Muscle of back (tissue), 13 donors: ENCODE measurements around the gene RPL38. TPM values are rescaled to one million over a fixed set of nuclear protein-coding genes. Genes with fewer than 3 reads are reported as not detected.

Experiments used
- DNase-seq, 3 donors: peaks; one replicate each; pipeline versions ENCODE4 v3.0.0 to v3.0.0-alpha.2; 2013
- long read RNA-seq, 9 donors: transcript quantifications; one replicate each; lab custom pipeline, GENCODE V29; 2026
- polyA plus RNA-seq, 10 donors: library from polyadenylated mRNA; unstranded; fragments of 120-200 nt; gene quantifications; one replicate each; pipeline ENCODE4 v1.2.1, GENCODE V29; 2013; ENCODE audit not compliant: insufficient read length in 10 of 10

RPL38 gene
- polyA plus RNA-seq: 1,000 to 10,000 TPM; 1,488 to 1,957 (median 1,685) TPM
- long read RNA-seq, donor 1, transcript RPL38-206 (4 exons, 532 nt): minor isoform, 71 of 2,442 reads
- long read RNA-seq, donor 1, transcript RPL38-207 (4 exons, 429 nt): minor isoform, 125 of 2,442 reads
- long read RNA-seq, donor 1, transcript RPL38-201 (5 exons, 1,170 nt): major isoform, 1,639 of 2,442 reads
- long read RNA-seq, donor 1, transcript RPL38-202 (5 exons, 431 nt): minor isoform, 234 of 2,442 reads
- long read RNA-seq, donor 1, partial matches to known transcripts: 204 of 2,442 reads
- long read RNA-seq, donor 1, other reads (novel, unspliced or antisense): 156 of 2,442 reads
- long read RNA-seq, donor 2, transcript RPL38-201 (5 exons, 1,170 nt): major isoform, 1,352 of 1,999 reads
- long read RNA-seq, donor 2, transcript RPL38-206 (4 exons, 532 nt): minor isoform, 66 of 1,999 reads
- long read RNA-seq, donor 2, transcript RPL38-207 (4 exons, 429 nt): minor isoform, 73 of 1,999 reads
- long read RNA-seq, donor 2, transcript RPL38-202 (5 exons, 431 nt): minor isoform, 206 of 1,999 reads
- long read RNA-seq, donor 2, partial matches to known transcripts: 170 of 1,999 reads
- long read RNA-seq, donor 2, other reads (novel, unspliced or antisense): 106 of 1,999 reads
- long read RNA-seq, donor 3, partial matches to known transcripts: 0 of 6 reads
- long read RNA-seq, donor 3, other reads (novel, unspliced or antisense): 0 of 6 reads
- long read RNA-seq, donor 4, transcript RPL38-207 (4 exons, 429 nt): minor isoform, 55 of 1,291 reads
- long read RNA-seq, donor 4, transcript RPL38-201 (5 exons, 1,170 nt): major isoform, 856 of 1,291 reads
- long read RNA-seq, donor 4, transcript RPL38-202 (5 exons, 431 nt): minor isoform, 114 of 1,291 reads
- long read RNA-seq, donor 4, transcript RPL38-206 (4 exons, 532 nt): minor isoform, 72 of 1,291 reads
- long read RNA-seq, donor 4, partial matches to known transcripts: 134 of 1,291 reads
- long read RNA-seq, donor 4, other reads (novel, unspliced or antisense): 51 of 1,291 reads
- long read RNA-seq, donor 5, transcript RPL38-207 (4 exons, 429 nt): minor isoform, 203 of 3,090 reads
- long read RNA-seq, donor 5, transcript RPL38-202 (5 exons, 431 nt): minor isoform, 377 of 3,090 reads
- long read RNA-seq, donor 5, transcript RPL38-206 (4 exons, 532 nt): minor isoform, 104 of 3,090 reads
- long read RNA-seq, donor 5, transcript RPL38-201 (5 exons, 1,170 nt): major isoform, 1,957 of 3,090 reads
- long read RNA-seq, donor 5, partial matches to known transcripts: 220 of 3,090 reads
- long read RNA-seq, donor 5, other reads (novel, unspliced or antisense): 201 of 3,090 reads
- long read RNA-seq, donor 6, transcript RPL38-206 (4 exons, 532 nt): minor isoform, 88 of 2,249 reads
- long read RNA-seq, donor 6, transcript RPL38-207 (4 exons, 429 nt): minor isoform, 107 of 2,249 reads
- long read RNA-seq, donor 6, transcript RPL38-201 (5 exons, 1,170 nt): major isoform, 1,437 of 2,249 reads
- long read RNA-seq, donor 6, transcript RPL38-202 (5 exons, 431 nt): minor isoform, 227 of 2,249 reads
- long read RNA-seq, donor 6, partial matches to known transcripts: 237 of 2,249 reads
- long read RNA-seq, donor 6, other reads (novel, unspliced or antisense): 129 of 2,249 reads
- long read RNA-seq, donor 7, transcript RPL38-202 (5 exons, 431 nt): minor isoform, 115 of 1,052 reads
- long read RNA-seq, donor 7, transcript RPL38-207 (4 exons, 429 nt): minor isoform, 47 of 1,052 reads
- long read RNA-seq, donor 7, transcript RPL38-206 (4 exons, 532 nt): minor isoform, 41 of 1,052 reads
- long read RNA-seq, donor 7, transcript RPL38-201 (5 exons, 1,170 nt): major isoform, 728 of 1,052 reads
- long read RNA-seq, donor 7, partial matches to known transcripts: 93 of 1,052 reads
- long read RNA-seq, donor 7, other reads (novel, unspliced or antisense): 27 of 1,052 reads
- long read RNA-seq, donor 8, transcript RPL38-202 (5 exons, 431 nt): minor isoform, 148 of 1,888 reads
- long read RNA-seq, donor 8, transcript RPL38-201 (5 exons, 1,170 nt): major isoform, 1,217 of 1,888 reads
- long read RNA-seq, donor 8, transcript RPL38-207 (4 exons, 429 nt): minor isoform, 109 of 1,888 reads
- long read RNA-seq, donor 8, transcript RPL38-206 (4 exons, 532 nt): minor isoform, 74 of 1,888 reads
- long read RNA-seq, donor 8, partial matches to known transcripts: 214 of 1,888 reads
- long read RNA-seq, donor 8, other reads (novel, unspliced or antisense): 115 of 1,888 reads
- long read RNA-seq, donor 9, transcript RPL38-206 (4 exons, 532 nt): minor isoform, 16 of 286 reads
- long read RNA-seq, donor 9, transcript RPL38-201 (5 exons, 1,170 nt): major isoform, 181 of 286 reads
- long read RNA-seq, donor 9, transcript RPL38-207 (4 exons, 429 nt): minor isoform, 19 of 286 reads
- long read RNA-seq, donor 9, transcript RPL38-202 (5 exons, 431 nt): minor isoform, 32 of 286 reads
- long read RNA-seq, donor 9, partial matches to known transcripts: 23 of 286 reads
- long read RNA-seq, donor 9, other reads (novel, unspliced or antisense): 13 of 286 reads

- DNase-seq: peak; percentile 97 to 98 (median 97)
These were observed at the start of gene RPL38 for GRCh38 chr17:74203439-74204240. Gene RPL38, plus strand, starts transcription at chr17:74203678. Its CDS starts 278 bp downstream, at chr17:74203956.

GRCh38 chr17:74153821-74154430, 49.6 kb upstream of the RPL38 start:
- no peak for DNase-seq

- no peak for DNase-seq
These were observed 46.6 kb upstream of the RPL38 start for GRCh38 chr17:74156878-74157277.

- no peak for DNase-seq
These were observed 46.1 kb upstream of the RPL38 start for GRCh38 chr17:74157366-74157765.

GRCh38 chr17:74158761-74159160, 44.7 kb upstream of the RPL38 start:
- no peak for DNase-seq

GRCh38 chr17:74159226-74159840, 44.1 kb upstream of the RPL38 start:
- no peak for DNase-seq

GRCh38 chr17:74160656-74161502, 42.6 kb upstream of the RPL38 start:
- DNase-seq: no peak

- DNase-seq: no peak
These were observed 42.0 kb upstream of the RPL38 start for GRCh38 chr17:74161503-74161875.

- DNase-seq: peak in 1 of 3 donors; percentile 14
These were observed 40.1 kb upstream of the RPL38 start for GRCh38 chr17:74163271-74163821.

GRCh38 chr17:74163836-74164235, 39.6 kb upstream of the RPL38 start:
- no peak for DNase-seq

- no peak for DNase-seq
These were observed 38.9 kb upstream of the RPL38 start for GRCh38 chr17:74164446-74165045.

GRCh38 chr17:74165797-74166365, 37.6 kb upstream of the RPL38 start:
- no peak for DNase-seq

GRCh38 chr17:74170924-74171323, 32.6 kb upstream of the RPL38 start:
- DNase-seq: no peak

GRCh38 chr17:74172700-74173099, 30.8 kb upstream of the RPL38 start:
- no peak for DNase-seq

GRCh38 chr17:74176546-74177001, 26.9 kb upstream of the RPL38 start:
- DNase-seq: peak; percentile 47 to 76 (median 53)
